Amniotic stem cell (primary cell): Measurements from ENCODE around the gene SETD9.
A peak's percentile ranks its signal among the peaks of the same experiment; 100 is the strongest.

ENCODE experiments used
- DNase-seq: peaks from one replicate; lab custom pipeline; 2025; lab: John Stamatoyannopoulos, UW

The SETD9 gene

GRCh38 chr5:56938858-56939257, 29.5 kb downstream of the SETD9 start:
- no peak for DNase-seq

DNA sequence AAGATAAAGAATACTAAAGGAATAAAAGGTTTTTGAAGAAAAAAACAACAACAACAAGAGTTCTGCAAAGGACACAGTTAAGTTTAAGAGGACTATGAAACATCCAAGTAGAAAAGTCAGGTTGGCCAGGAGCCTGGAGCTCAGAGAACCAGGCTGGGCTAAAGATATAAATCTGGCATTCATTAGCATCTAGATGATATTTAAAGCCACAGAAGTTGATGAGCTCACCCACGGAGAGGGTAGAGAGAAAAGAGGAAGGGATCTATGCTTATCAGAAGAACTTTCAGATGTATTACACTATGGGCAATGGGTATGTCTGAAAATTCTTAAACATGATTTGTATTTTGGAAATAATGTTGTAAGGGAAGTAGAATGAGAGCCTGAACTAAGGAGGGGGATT, 32.6 kb downstream of the SETD9 start:
- DNase-seq, result peak; percentile 24

DNA sequence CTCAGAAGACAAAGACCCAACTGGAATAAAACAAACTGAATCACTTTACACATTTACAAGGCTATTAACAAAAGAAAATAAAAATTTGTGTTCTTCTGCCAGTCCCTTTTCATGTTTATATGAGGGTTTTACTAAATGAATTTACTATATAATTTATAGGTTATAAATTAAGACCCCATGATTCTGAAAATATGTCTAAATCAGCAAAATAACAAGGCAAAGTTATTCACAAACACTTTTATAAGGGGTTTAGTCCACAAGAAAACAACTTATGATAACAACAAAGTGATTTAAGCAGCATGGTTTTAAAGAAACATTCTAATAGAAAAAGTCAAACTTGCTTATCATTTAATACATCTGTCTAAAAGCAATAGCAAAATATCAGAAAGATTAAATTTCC, 37.7 kb downstream of the SETD9 start:
- no peak for DNase-seq

GRCh38 chr5:56950626-56951125, 41.3 kb downstream of the SETD9 start:
- DNase-seq, result peak; percentile 68

DNA sequence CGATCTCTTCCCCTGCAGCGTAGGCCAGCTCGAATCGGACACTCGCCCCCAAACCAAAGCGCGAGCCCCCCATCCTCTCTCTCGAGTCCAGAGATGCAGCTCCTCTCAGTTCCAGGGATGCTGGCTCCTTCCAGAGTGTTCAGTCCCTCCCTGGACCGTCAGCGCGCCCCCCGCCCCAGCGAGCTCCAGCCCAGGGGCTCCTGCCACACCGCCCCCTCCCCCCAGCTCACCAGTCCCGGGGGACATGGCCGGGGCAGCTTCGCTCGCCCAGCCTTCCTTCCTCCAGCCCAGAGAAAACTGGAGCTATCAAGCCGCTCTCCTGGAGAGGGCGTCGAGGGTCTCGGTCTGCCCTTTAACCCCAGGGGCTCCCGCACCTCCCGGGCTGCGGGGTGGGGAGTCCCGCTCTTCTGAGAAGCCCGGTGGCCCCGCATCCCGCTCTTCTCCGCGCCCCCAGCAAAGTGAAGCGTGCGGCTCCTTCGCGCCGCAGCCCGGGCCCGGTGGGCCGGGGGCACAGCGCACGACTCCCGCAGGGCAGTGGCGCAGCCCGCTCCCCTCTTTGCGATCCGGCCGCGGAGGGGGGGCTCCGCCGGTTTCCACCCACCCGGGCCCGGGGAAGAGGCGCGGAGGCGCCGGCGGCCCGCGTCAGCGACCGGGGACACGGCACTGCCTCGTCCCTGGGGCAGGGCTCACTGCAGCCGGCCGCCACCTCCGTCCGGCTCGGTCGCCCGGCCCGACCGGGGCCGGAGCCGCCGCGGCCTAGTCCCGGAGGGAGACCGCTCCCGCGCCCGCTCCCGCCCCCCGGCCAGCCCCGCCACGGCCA, 41.9 kb downstream of the SETD9 start:
- peak; percentile 3 for DNase-seq

GRCh38 chr5:56951946-56952691, 42.7 kb downstream of the SETD9 start, which contains the start of gene MIER3:
MIER3 (minus strand) TSS chr5:56952123; CDS start chr5:56952102, 21 bp downstream.
- peak; percentile 68 for DNase-seq

- DNase-seq, result no peak
Observed at GRCh38 chr5:56954262-56954661, 44.9 kb downstream of the SETD9 start.

DNA sequence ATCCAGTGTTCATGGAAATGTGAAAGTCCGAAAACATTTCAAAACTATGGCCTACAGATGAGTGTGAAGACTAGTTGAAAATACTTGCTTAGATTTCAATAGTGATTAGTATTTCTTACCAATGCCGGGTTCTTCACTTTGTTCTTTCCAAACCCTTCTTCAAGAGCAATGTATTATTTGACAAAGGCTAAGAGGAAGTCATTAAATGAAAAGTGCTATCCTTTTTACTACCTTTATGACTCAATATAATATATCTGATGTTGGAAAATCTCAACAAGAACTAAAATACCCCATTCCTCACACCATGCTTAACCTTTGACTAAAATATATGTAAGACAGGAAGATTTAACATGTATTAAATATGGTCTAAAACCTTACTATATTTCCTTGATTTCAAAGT, 49.2 kb downstream of the SETD9 start:
- DNase-seq, result no peak

- no peak for DNase-seq
Observed at GRCh38 chr5:56959326-56959725, 49.9 kb downstream of the SETD9 start.

GRCh38 chr5:56961746-56962145, 52.4 kb downstream of the SETD9 start:
- DNase-seq, result no peak

- DNase-seq, result no peak
Observed at GRCh38 chr5:56962286-56962685, 52.9 kb downstream of the SETD9 start.

GRCh38 chr5:56963246-56963645, 53.9 kb downstream of the SETD9 start:
- DNase-seq, result no peak

DNA sequence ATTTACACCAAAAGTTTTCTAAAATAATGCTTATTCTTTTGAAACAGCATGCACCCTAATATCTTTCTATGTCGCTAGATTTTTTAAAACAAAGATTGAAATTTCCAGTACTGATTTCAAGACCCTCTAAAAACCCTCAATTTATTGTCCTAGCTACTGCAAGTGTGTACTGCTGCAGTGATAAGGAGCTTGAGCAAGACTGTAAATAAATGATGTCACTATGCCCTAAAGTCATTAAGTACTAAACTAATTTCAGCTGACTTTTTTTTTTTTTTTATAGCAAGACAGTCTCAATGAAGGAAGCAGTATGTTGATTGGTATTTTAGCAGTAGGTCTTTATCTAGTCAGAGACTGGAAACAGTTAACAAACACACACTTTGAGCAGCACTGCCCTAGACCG, 54.8 kb downstream of the SETD9 start:
- DNase-seq, result no peak
